Neuronal stem cell (in vitro differentiated cells): ENCODE measurements around the gene TAMM41. TPM values are rescaled to one million over a fixed set of nuclear protein-coding genes. Genes with fewer than 3 reads are reported as not detected.
"Not testable (repeated sequence)": the region's sequence is repeated elsewhere in the genome, so short reads cannot be mapped to it uniquely, and the experiment has no call there.

Experiments used
- DNase-seq: peaks from one replicate; pipeline ENCODE4 v3.0.0-alpha.2; 2013; ENCODE audit warnings: low spot score
- H2AFZ ChIP-seq: one replicate; pipeline ENCODE4 v1.6.1; 2013; ENCODE audit warnings: mild to moderate bottlenecking, low read length, inconsistent platforms
- H2AK5ac ChIP-seq: 2 replicates; pipeline ENCODE4 v1.6.1; 2013; ENCODE audit warnings: low read depth, mild to moderate bottlenecking, inconsistent platforms, low read length, moderate library complexity, mixed read lengths
- H2BK120ac ChIP-seq: 2 replicates; pipeline ENCODE4 v1.6.1; 2013; ENCODE audit warnings: low read depth, mild to moderate bottlenecking, inconsistent platforms, low read length, moderate library complexity, mixed read lengths
- H2BK12ac ChIP-seq: one replicate; pipeline ENCODE4 v1.6.1; 2013; ENCODE audit warnings: low read length, inconsistent platforms
- H2BK15ac ChIP-seq: 2 replicates; pipeline ENCODE4 v1.6.1; 2013; ENCODE audit warnings: mild to moderate bottlenecking, low read length, inconsistent platforms, mixed read lengths
- H2BK5ac ChIP-seq: one replicate; pipeline ENCODE4 v1.6.1; 2013; ENCODE audit warnings: inconsistent platforms, mild to moderate bottlenecking, low read length, moderate library complexity
- H3K14ac ChIP-seq: one replicate; pipeline ENCODE4 v1.6.1; 2013; ENCODE audit warnings: low read length, inconsistent platforms
- H3K18ac ChIP-seq: 2 replicates; pipeline ENCODE4 v1.6.1; 2013; ENCODE audit warnings: low read length, inconsistent platforms
- H3K23ac ChIP-seq: 2 replicates; pipeline ENCODE4 v1.6.1; 2013; ENCODE audit warnings: low read depth, mild to moderate bottlenecking, mixed read lengths, low read length, inconsistent platforms; ENCODE audit not compliant: poor library complexity
- H3K27ac ChIP-seq: replicated peaks from 3 replicates; pipeline ENCODE4 v1.5.1; 2013; ENCODE audit warnings: low read length, inconsistent platforms
- H3K27me3 ChIP-seq, 3 experiments: 2 replicates each; pipeline ENCODE4 v1.6.1; 2013; ENCODE audit warnings: low read length in 3 of 3, mild to moderate bottlenecking in 2 of 3, inconsistent platforms in 1 of 3, low read depth in 1 of 3, mixed read lengths in 1 of 3, moderate library complexity in 1 of 3; ENCODE audit not compliant: control insufficient read depth in 3 of 3, insufficient read depth in 3 of 3
- H3K36me3 ChIP-seq, 2 donors: replicated peaks in 1 of 2; 2 replicates each; pipeline ENCODE4 v1.6.1; 2013; ENCODE audit warnings: low read length in 2 of 2; ENCODE audit not compliant: control insufficient read depth in 2 of 2, insufficient read depth in 2 of 2
- H3K4ac ChIP-seq: 2 replicates; pipeline ENCODE4 v1.6.1; 2013; ENCODE audit warnings: inconsistent platforms, mild to moderate bottlenecking, low read length, moderate library complexity
- H3K4me1 ChIP-seq, 2 donors: 1 replicate in 1 of 2; 2 replicates in 1 of 2; pipeline ENCODE4 v1.6.1; 2013; ENCODE audit warnings: low read length in 2 of 2, low read depth in 1 of 2; ENCODE audit not compliant: control insufficient read depth in 2 of 2, insufficient read depth in 1 of 2
- H3K4me2 ChIP-seq: one replicate; pipeline ENCODE4 v1.6.1; 2013; ENCODE audit warnings: mild to moderate bottlenecking, low read length, inconsistent platforms; ENCODE audit not compliant: insufficient read depth, poor library complexity, severe bottlenecking
- H3K4me3 ChIP-seq, 2 donors: 2 replicates each; pipeline ENCODE4 v1.5.1; 2013; ENCODE audit warnings: low read length in 2 of 2, mild to moderate bottlenecking in 2 of 2, inconsistent platforms in 1 of 2, moderate library complexity in 1 of 2
- H3K79me1 ChIP-seq: one replicate; pipeline ENCODE4 v1.6.1; 2013; ENCODE audit warnings: low read depth, mild to moderate bottlenecking, inconsistent platforms, low read length, moderate library complexity
- H3K9ac ChIP-seq: one replicate; pipeline ENCODE4 v1.6.1; 2013; ENCODE audit warnings: mild to moderate bottlenecking, low read depth, low read length, inconsistent platforms; ENCODE audit not compliant: poor library complexity
- H3K9me3 ChIP-seq, 2 donors: replicated peaks in 1 of 2; 2 replicates each; pipeline versions ENCODE3 to v1.6.1; 2013; ENCODE audit warnings: low read length in 2 of 2, mild to moderate bottlenecking in 2 of 2, inconsistent platforms in 1 of 2, low read depth in 1 of 2, mixed read lengths in 1 of 2, moderate library complexity in 1 of 2; ENCODE audit not compliant: control insufficient read depth in 2 of 2, insufficient read depth in 1 of 2
- H4K8ac ChIP-seq: one replicate; pipeline ENCODE4 v1.6.1; 2013; ENCODE audit warnings: low read depth, mild to moderate bottlenecking, inconsistent platforms, low read length, moderate library complexity
- H4K91ac ChIP-seq: one replicate; pipeline ENCODE4 v1.6.1; 2013; ENCODE audit warnings: low read length, low read depth, mild to moderate bottlenecking, inconsistent platforms; ENCODE audit not compliant: poor library complexity
- WGBS, 2 donors: extraction: QIAGEN DNeasy Blood & Tissue Kit; methylation state at CpG; one replicate each; pipeline ENCODE4 v1.1.7; 2013; ENCODE audit warnings: missing lambda C conversion rate in 2 of 2, mixed read lengths in 1 of 2; ENCODE audit not compliant: insufficient read length in 2 of 2, insufficient replicate concordance in 1 of 2; ENCODE audit errors: extremely low coverage in 2 of 2; 5-methylcytosine and 5-hydroxymethylcytosine counted together
- polyA plus RNA-seq, 2 experiments: library from polyadenylated mRNA; stranded (reverse); fragments of 200-250 nt; gene quantifications; one replicate each; pipeline ENCODE4 v1.2.3, GENCODE V29; 2013

TAMM41 gene
- 24.9 TPM for polyA plus RNA-seq (2013, experiment 1 of 2)
- 26.9 TPM for polyA plus RNA-seq (2013, experiment 2 of 2)

DNA sequence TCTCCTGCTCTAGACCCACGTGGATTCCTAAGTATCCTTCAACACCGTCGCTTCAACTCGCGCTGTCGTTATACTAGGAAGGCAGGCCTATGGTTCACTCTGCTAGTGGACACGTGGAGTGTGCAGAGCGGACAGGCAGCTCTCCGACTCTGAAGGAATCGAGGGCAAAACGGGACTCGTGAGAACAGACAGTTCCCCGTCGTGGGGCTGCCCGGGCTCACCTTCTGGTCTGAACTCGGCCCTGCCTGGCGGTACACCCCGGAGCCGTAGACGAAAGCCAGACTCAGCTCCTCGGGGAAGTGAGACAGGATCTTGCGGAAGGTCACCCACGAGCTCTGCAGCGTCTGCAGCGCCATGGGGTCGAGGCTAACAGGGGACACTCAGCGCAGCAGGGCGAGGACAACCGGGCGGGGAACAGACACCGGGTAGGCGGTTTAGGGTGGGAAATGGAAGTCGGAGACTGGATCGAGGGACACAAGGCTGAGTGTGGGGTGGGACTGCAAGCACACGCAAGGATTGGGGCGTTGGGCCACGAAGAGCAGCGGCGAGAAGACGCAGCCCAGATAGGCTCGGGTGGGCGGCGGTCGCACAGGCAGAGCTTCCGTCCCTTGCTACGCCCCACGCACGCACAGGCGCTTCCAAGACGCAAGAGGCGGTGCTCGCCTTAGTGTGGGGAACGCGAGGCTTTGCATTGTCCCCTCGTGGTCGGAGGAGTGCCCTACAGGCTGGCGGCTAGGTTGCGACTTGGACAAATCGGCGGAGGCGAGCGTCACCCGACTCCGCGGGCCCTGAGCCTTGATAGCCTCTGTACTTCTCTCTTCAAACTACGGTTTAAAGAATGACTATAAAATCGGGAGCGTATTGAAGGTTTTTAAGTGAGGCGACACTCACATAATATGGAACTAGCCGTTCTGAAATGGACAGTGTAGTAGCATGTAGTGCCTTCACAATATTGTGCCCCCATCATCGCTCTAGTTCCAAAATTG, at the start of gene TAMM41:
TSS of gene TAMM41 (minus strand) at position 605 of the 986 bp plus-strand sequence. CDS start at position 356, 249 bp downstream.
- Histone ChIP-seq H3K4me1 (peaks cover 2 to 3% of the 10 kb centered on the region in 2 donors), H2AK5ac (peak within 1 kb of the TSS; percentile 77), H2BK5ac (no peak within 1 kb of the TSS), H2BK15ac (peak within 1 kb of the TSS; percentile 20), H2BK12ac (no peak within 1 kb of the TSS), H3K36me3 (peaks cover 13 to 27% of the 10 kb centered on the region in 2 donors), H3K14ac (peak within 1 kb of the TSS; percentile 91), H3K9ac (peak within 1 kb of the TSS; percentile 99), H3K27me3 (peaks cover 0 to 26% (median 9%) of the 10 kb centered on the region in 3 experiments), H3K18ac (peak within 1 kb of the TSS; percentile 84), H2AFZ (peak within 1 kb of the TSS; percentile 83), H3K9me3 (peaks cover 0 to 2% of the 10 kb centered on the region in 2 donors), H3K4ac (no peak within 1 kb of the TSS), H3K79me1 (peaks cover 4% of the 10 kb centered on the region), H2BK120ac (no peak within 1 kb of the TSS), H4K91ac (no peak within 1 kb of the TSS), H3K27ac (peak within 1 kb of the TSS; percentile 18), H3K4me2 (peak within 1 kb of the TSS; percentile 89), H3K23ac (peak within 1 kb of the TSS; percentile 82), H4K8ac (no peak within 1 kb of the TSS), H3K4me3 (peak within 1 kb of the TSS; percentile 70 to 95)
- DNase-seq, result peak; percentile 65
- WGBS, 2 donors, result no CpG with 5 or more reads among the region's 71 CpGs

- Histone ChIP-seq H3K4me1 (no peaks in the 10 kb centered on the region), H3K9ac (no peak overlapping the region), H3K23ac (no peak overlapping the region), H2BK120ac (no peak overlapping the region), H3K18ac (no peak overlapping the region), H3K79me1 (no peaks in the 10 kb centered on the region), H3K4me3 (no peak overlapping the region), H3K27ac (no peak overlapping the region), H3K27me3 (no peaks in the 10 kb centered on the region), H2BK15ac (no peak overlapping the region), H4K8ac (no peak overlapping the region), H3K14ac (no peak overlapping the region), H3K9me3 (no peaks in the 10 kb centered on the region), H3K36me3 (no peaks in the 10 kb centered on the region), H4K91ac (no peak overlapping the region), H3K4ac (no peak overlapping the region), H2AK5ac (no peak overlapping the region), H2AFZ (no peak overlapping the region), H2BK12ac (no peak overlapping the region), H2BK5ac (no peak overlapping the region), H3K4me2 (no peak overlapping the region)
- WGBS, 2 donors, result no CpG with 5 or more reads among the region's 5 CpGs
- no peak for DNase-seq
These were observed 32.2 kb upstream of the TAMM41 start for GRCh38 chr3:11878837-11879236.

DNA sequence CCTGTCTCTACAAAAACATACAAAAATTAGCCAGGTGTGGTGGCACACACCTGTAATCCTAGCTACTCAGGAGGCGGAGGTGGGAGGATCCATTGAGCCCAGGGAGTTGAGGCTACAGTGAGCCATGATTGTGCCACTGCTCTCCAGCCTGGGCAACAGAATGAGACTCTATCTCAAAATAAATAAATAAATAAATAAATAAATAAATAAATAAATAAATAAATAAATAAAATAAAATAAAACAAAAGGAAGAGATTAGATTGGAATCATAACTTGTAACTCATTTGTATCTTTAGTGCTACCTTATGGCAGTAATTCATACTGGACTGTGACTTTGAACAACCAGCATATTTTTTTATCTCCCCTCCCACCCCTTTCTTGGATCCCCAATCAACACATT, 28.0 kb upstream of the TAMM41 start:
- not testable (repeated sequence) for H2BK15ac ChIP-seq, H3K18ac ChIP-seq, H3K36me3 ChIP-seq, H4K91ac ChIP-seq, H3K79me1 ChIP-seq, H3K27ac ChIP-seq, H2AFZ ChIP-seq, DNase-seq, H2BK120ac ChIP-seq, H2BK12ac ChIP-seq, H3K9ac ChIP-seq, H3K4me2 ChIP-seq, H2AK5ac ChIP-seq, H3K23ac ChIP-seq, H4K8ac ChIP-seq, H3K14ac ChIP-seq, H3K9me3 ChIP-seq, H3K4me3 ChIP-seq, H3K4me1 ChIP-seq, H3K4ac ChIP-seq, H2BK5ac ChIP-seq, H3K27me3 ChIP-seq
- WGBS, 2 donors, result no CpG with 5 or more reads among the region's 1 CpG

- no CpG with 5 or more reads among the region's 1 CpG for WGBS, 2 donors
- DNase-seq, H3K4ac ChIP-seq, H3K79me1 ChIP-seq, H3K36me3 ChIP-seq, H3K18ac ChIP-seq, H3K27ac ChIP-seq, H4K8ac ChIP-seq, H2BK12ac ChIP-seq, H4K91ac ChIP-seq, H2BK5ac ChIP-seq, H3K4me2 ChIP-seq, H3K4me1 ChIP-seq, H2BK120ac ChIP-seq, H3K9me3 ChIP-seq, H2BK15ac ChIP-seq, H3K9ac ChIP-seq, H2AK5ac ChIP-seq, H2AFZ ChIP-seq, H3K23ac ChIP-seq, H3K27me3 ChIP-seq, H3K14ac ChIP-seq, H3K4me3 ChIP-seq: not testable (repeated sequence)
These were observed 17.1 kb upstream of the TAMM41 start for GRCh38 chr3:11863739-11864138.
